Measurements from ENCODE around the gene MSRB2. TPM values are rescaled to one million over a fixed set of nuclear protein-coding genes. Genes with fewer than 3 reads are reported as not detected.

The MSRB2 gene
- polyA plus RNA-seq, 3 donors, result 19.7 to 37.3 (median 31.6) TPM

DNA sequence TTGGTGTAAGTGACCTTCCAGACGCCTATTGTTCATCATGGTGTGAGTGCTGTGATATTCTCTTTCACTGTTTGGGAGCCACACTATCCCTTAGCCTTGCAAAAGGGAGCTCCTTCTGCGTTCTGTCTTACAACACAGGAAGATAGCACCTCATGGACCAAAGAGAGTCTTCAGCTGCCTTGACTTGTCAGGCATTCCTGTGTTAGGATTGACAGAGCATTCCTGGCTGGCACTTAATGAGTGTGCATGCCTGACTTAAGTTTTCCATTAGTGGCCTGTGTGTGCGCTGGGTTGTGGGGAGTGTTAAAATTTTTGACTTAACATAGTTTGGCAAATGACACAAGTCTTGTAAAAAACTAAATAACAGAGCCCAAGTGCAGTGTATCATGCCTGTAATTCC is 21.9 kb upstream of the MSRB2 start:
- Histone ChIP-seq H4K20me1 (ENCODE audit: insufficient read depth, low read length) (no peaks in the 10 kb centered on the region), H3K4me2 (replicated peaks; ENCODE audit: extremely low read depth, low read length, poor library complexity, severe bottlenecking) (no peak overlapping the region), H3K79me2 (ENCODE audit: insufficient read depth, low read length) (no peaks in the 10 kb centered on the region), H3K4me3 (replicated peaks in 1 of 3; ENCODE audit: low read depth in 2 of 3, low read length in 3 of 3) (no peak overlapping the region), H2AFZ (ENCODE audit: insufficient read depth, low read depth, low read length, poor library complexity, severe bottlenecking) (no peak overlapping the region), H3K4me1 (ENCODE audit: control insufficient read depth in 1 of 2, insufficient read depth in 2 of 2, low read length in 2 of 2) (peaks cover 6 to 25% of the 10 kb centered on the region in 2 donors), H3K9ac (ENCODE audit: insufficient read depth, low read length, poor library complexity, severe bottlenecking) (no peak overlapping the region), H3K27ac (ENCODE audit: low read depth in 1 of 2, low read length in 2 of 2) (no peak overlapping the region), H3K36me3 (replicated peaks in 1 of 2; ENCODE audit: control insufficient read depth in 1 of 2, insufficient read depth in 2 of 2, low read length in 2 of 2) (no peaks in the 10 kb centered on the region), H3K9me3 (replicated peaks in 1 of 2; ENCODE audit: control insufficient read depth in 1 of 2, insufficient read depth in 1 of 2, low read length in 2 of 2) (no peaks in the 10 kb centered on the region), H3K27me3 (ENCODE audit: control insufficient read depth in 2 of 2, insufficient read depth in 2 of 2, low read length in 2 of 2) (no peaks in the 10 kb centered on the region)
- TF ChIP-seq, protein P1, sequence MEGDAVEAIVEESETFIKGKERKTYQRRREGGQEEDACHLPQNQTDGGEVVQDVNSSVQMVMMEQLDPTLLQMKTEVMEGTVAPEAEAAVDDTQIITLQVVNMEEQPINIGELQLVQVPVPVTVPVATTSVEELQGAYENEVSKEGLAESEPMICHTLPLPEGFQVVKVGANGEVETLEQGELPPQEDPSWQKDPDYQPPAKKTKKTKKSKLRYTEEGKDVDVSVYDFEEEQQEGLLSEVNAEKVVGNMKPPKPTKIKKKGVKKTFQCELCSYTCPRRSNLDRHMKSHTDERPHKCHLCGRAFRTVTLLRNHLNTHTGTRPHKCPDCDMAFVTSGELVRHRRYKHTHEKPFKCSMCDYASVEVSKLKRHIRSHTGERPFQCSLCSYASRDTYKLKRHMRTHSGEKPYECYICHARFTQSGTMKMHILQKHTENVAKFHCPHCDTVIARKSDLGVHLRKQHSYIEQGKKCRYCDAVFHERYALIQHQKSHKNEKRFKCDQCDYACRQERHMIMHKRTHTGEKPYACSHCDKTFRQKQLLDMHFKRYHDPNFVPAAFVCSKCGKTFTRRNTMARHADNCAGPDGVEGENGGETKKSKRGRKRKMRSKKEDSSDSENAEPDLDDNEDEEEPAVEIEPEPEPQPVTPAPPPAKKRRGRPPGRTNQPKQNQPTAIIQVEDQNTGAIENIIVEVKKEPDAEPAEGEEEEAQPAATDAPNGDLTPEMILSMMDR (IDR thresholded peaks at IDR 0.05), result no peak
- H3K27ac Mint-ChIP-seq, result no peak overlapping the region
- no peaks in the 10 kb centered on the region for H3K9me3 Mint-ChIP-seq
- WGBS (ENCODE audit: insufficient coverage), result 89% methylated on average over 2 of the region's 3 CpGs
- no peak overlapping the region for H3K4me3 Mint-ChIP-seq
- no peaks in the 10 kb centered on the region for H3K36me3 Mint-ChIP-seq
- peaks cover 20% of the 10 kb centered on the region for H3K4me1 Mint-ChIP-seq
- H3K27me3 Mint-ChIP-seq (ENCODE audit: low read depth in 3 of 3), result peaks cover 0 to 9% (median 1%) of the 10 kb centered on the region in 3 donors
- intact Hi-C loops (cut with micrococcal nuclease), result no loop called here
- no peak for DNase-seq

DNA sequence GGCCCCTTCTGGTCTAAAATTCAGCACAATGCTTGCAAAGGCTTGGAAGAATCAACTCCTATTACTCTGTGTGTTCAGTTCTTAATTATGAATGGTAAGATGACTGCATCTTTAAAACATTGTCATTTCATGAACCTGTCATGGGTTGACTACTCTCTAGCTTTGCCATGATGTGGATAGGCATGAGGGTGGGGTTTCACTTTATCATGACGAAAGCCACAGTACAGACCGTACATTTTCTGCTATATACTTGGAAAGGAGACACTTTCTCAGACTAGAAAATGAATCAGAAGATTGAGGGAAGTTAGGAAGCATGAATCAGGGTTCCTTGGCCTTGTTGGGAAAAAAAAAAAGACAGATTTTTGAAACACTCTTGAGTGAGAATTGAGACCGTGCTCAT is 19.7 kb upstream of the MSRB2 start:
- Histone ChIP-seq H3K9ac (ENCODE audit: insufficient read depth, low read length, poor library complexity, severe bottlenecking) (no peak overlapping the region), H3K27ac (ENCODE audit: low read depth in 1 of 2, low read length in 2 of 2) (no peak overlapping the region), H3K79me2 (ENCODE audit: insufficient read depth, low read length) (no peaks in the 10 kb centered on the region), H3K4me2 (replicated peaks; ENCODE audit: extremely low read depth, low read length, poor library complexity, severe bottlenecking) (no peak overlapping the region), H3K9me3 (replicated peaks in 1 of 2; ENCODE audit: control insufficient read depth in 1 of 2, insufficient read depth in 1 of 2, low read length in 2 of 2) (no peaks in the 10 kb centered on the region), H3K36me3 (replicated peaks in 1 of 2; ENCODE audit: control insufficient read depth in 1 of 2, insufficient read depth in 2 of 2, low read length in 2 of 2) (no peaks in the 10 kb centered on the region), H3K27me3 (ENCODE audit: control insufficient read depth in 2 of 2, insufficient read depth in 2 of 2, low read length in 2 of 2) (peaks cover 0 to 13% of the 10 kb centered on the region in 2 donors), H3K4me1 (ENCODE audit: control insufficient read depth in 1 of 2, insufficient read depth in 2 of 2, low read length in 2 of 2) (peaks cover 6 to 25% of the 10 kb centered on the region in 2 donors), H2AFZ (ENCODE audit: insufficient read depth, low read depth, low read length, poor library complexity, severe bottlenecking) (no peak overlapping the region), H4K20me1 (ENCODE audit: insufficient read depth, low read length) (no peaks in the 10 kb centered on the region), H3K4me3 (replicated peaks in 1 of 3; ENCODE audit: low read depth in 2 of 3, low read length in 3 of 3) (no peak overlapping the region)
- intact Hi-C loops (cut with micrococcal nuclease), result no loop called here
- DNase-seq, result no peak
- H3K27me3 Mint-ChIP-seq (ENCODE audit: low read depth in 3 of 3), result peaks cover 7 to 15% (median 12%) of the 10 kb centered on the region in 3 donors
- no peak overlapping the region for H3K4me3 Mint-ChIP-seq
- no peaks in the 10 kb centered on the region for H3K9me3 Mint-ChIP-seq
- peaks cover 18% of the 10 kb centered on the region for H3K4me1 Mint-ChIP-seq
- WGBS (ENCODE audit: insufficient coverage), result 84% methylated on average over 2 of the region's 3 CpGs
- H3K36me3 Mint-ChIP-seq, result no peaks in the 10 kb centered on the region
- TF ChIP-seq, protein P1 (IDR thresholded peaks at IDR 0.05), result no peak
- H3K27ac Mint-ChIP-seq, result no peak overlapping the region
